NB4 (cell line): ENCODE measurements around the gene RELL2.
A peak's percentile ranks its signal among the peaks of the same experiment; 100 is the strongest.

Source experiments
- DNase-seq: peaks from one replicate; pipeline ENCODE4 v3.0.0; 2010; ENCODE audit warnings: low read depth
- H3K4me3 ChIP-seq: one replicate; pipeline ENCODE4 v1.5.1; 2011; ENCODE audit warnings: mild to moderate bottlenecking, low read depth, low read length, moderate library complexity
- MYC ChIP-seq: IDR thresholded peaks from 2 replicates; pipeline ENCODE4 v1.6.1; 2011; ENCODE audit warnings: low read depth, low read length
- POLR2A ChIP-seq: IDR thresholded peaks from 2 replicates; pipeline ENCODE4 v1.6.1; 2011; ENCODE audit warnings: mild to moderate bottlenecking; ENCODE audit not compliant: insufficient read length; ENCODE audit errors: extremely low read depth
- TF ChIP-seq, protein P1 (sequence below): IDR thresholded peaks from 2 replicates; pipeline ENCODE4 v1.6.1; 2011; ENCODE audit warnings: low read depth, low read length
- TF ChIP-seq, protein P2 (sequence below): IDR thresholded peaks from one replicate; pipeline ENCODE4 v1.5.1; 2012; ENCODE audit warnings: low read depth, low read length

RELL2 gene

GRCh38 chr5:141662028-141662427 is 25.2 kb downstream of the RELL2 start:
- TF ChIP-seq POLR2A, result no peak
- TF ChIP-seq, protein P1, sequence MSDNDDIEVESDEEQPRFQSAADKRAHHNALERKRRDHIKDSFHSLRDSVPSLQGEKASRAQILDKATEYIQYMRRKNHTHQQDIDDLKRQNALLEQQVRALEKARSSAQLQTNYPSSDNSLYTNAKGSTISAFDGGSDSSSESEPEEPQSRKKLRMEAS, result no peak
- TF ChIP-seq, protein P2, sequence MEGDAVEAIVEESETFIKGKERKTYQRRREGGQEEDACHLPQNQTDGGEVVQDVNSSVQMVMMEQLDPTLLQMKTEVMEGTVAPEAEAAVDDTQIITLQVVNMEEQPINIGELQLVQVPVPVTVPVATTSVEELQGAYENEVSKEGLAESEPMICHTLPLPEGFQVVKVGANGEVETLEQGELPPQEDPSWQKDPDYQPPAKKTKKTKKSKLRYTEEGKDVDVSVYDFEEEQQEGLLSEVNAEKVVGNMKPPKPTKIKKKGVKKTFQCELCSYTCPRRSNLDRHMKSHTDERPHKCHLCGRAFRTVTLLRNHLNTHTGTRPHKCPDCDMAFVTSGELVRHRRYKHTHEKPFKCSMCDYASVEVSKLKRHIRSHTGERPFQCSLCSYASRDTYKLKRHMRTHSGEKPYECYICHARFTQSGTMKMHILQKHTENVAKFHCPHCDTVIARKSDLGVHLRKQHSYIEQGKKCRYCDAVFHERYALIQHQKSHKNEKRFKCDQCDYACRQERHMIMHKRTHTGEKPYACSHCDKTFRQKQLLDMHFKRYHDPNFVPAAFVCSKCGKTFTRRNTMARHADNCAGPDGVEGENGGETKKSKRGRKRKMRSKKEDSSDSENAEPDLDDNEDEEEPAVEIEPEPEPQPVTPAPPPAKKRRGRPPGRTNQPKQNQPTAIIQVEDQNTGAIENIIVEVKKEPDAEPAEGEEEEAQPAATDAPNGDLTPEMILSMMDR, result no peak
- TF ChIP-seq MYC, result no peak
- H3K4me3 ChIP-seq, result no peak overlapping the region
- DNase-seq, result no peak

GRCh38 chr5:141663506-141663905 is 26.7 kb downstream of the RELL2 start:
- no peak for TF ChIP-seq MYC
- TF ChIP-seq, protein P2, result no peak
- TF ChIP-seq, protein P1, result no peak
- TF ChIP-seq POLR2A, result no peak
- DNase-seq, result no peak
- no peak overlapping the region for H3K4me3 ChIP-seq

GRCh38 chr5:141664733-141665461 is 28.1 kb downstream of the RELL2 start:
- TF ChIP-seq POLR2A (no peak), MYC (peak; percentile 62)
- TF ChIP-seq, protein P2, result peak; percentile 86
- TF ChIP-seq, protein P1, result 0 out of 2 replicates have a peak, but pooled peaks have one; percentile 33
- peak; percentile 83 for DNase-seq
- H3K4me3 ChIP-seq, result no peak overlapping the region

DNA sequence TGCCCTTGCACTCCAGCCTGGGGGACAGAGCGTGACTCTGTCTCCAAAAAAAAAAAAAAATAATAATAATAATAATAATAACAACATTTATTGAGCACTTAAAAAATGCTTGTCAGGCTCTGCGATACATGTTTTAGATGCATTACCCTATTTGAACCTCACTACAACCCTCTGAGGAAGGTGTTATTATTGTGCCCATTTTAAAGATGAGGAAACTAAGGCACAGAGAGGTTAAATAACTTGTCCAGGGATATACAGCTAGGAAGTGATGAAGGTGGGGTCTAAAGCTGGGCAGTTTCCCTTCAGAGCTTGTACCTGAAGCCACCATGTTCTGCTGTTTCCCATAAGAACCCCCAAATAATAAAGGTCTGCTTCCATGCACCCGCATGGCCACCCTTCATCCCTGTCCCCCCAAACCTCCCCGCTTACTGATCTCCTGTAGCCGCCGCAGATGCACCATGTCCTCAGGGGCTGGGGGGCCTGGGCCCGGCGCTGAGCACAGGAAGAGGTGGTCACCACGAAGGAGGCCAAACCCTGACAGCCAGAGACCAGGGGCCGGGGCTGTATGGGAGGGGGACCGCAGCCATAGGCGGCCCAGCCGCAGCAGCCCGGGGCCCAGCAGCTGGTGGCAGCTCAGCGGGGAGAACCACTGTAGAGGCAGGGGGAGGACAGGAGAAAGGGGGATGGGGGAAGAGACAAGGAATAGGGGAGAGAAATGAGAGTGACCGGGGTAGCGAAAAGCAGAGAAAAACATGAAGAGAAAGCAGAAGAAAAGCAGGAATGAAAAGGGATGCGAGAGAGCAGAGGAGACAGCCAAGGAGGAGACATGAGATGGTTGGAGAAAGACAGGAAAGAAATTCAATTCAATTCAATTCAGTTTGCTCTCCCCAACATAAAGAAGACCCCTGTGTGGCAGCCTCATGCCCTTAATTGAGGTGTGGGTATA is 29.5 kb downstream of the RELL2 start:
- no peak for DNase-seq
- TF ChIP-seq, protein P2, result no peak
- no peak for TF ChIP-seq POLR2A
- no peak for TF ChIP-seq MYC
- TF ChIP-seq, protein P1, result no peak
- no peak overlapping the region for H3K4me3 ChIP-seq

GRCh38 chr5:141668601-141669265 is 31.9 kb downstream of the RELL2 start:
- H3K4me3 ChIP-seq, result no peak overlapping the region
- TF ChIP-seq, protein P2, result no peak
- TF ChIP-seq, protein P1, result no peak
- no peak for TF ChIP-seq MYC
- no peak for TF ChIP-seq POLR2A
- no peak for DNase-seq
